Measurements from ENCODE around the gene PTGR1.

PTGR1 gene

DNA sequence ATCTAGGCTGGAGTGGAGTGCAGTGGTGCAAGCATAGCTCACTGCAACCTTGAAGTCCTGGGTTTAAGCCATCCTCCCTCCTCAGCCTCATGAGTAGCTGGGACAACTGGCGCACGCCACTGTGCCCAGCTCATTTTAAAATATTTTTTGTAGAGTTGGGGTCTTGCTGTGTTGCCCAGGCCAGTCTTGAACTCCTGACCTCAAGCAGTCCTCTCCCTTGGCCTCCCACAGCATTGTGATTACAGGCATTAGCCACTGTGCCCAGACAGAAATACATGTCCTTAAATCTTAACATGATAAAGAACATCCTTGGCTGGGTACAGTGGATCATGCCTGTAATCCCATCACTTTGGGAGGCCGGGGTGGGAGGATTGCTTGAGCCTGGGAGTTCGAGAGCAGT lies 67.7 kb downstream of the PTGR1 start:
- no peak for DNase-seq

GRCh38 chr9:111529787-111530186 lies 69.7 kb downstream of the PTGR1 start:
- no peak for DNase-seq

- no peak for DNase-seq
Measured at GRCh38 chr9:111527347-111527746, 72.1 kb downstream of the PTGR1 start.

DNA sequence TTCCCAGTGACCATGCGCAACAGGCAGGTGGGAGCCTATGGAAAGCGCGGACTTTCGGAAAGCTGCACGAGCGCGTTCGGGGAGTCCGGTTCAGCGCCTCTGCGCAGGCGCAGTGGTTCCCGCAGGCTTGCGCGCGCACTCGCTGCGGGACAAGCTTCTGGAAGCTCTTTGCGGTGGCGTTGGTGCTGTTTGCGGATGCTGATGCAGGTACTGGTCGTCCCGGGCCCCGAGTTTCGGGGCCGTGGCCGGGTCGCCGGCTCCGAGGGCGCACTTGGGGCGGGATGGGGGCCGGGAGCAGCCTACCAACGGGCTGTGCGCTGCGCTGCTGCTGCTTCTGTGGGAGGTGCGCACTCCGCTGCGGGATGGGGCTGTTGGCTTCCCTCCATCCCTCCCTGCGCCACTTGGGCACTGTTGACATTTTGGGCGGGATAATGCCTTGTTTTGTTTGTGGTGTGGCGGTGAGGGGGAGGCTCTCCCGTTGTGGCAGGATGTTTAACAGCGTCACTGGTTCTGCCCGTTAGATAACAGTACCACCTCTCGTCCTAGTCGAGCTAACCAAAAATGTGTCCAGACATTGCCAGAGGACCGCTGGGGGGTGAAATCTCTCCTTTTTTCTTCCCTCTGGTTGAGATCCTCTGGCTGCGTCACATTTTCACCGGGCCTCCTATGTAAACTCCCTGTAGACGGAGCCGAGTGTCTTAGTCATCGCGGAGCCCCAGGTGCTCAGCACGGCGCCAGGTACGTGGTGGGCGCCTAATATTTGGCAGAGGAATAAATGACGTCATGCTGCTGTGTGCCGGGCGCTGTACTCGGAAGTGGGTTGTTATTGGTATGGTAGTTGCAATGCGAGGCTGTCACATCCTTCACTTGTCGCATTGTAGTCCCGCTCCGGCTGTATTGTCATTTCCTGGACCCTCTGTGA lies 74.1 kb downstream of the PTGR1 start, which contains the start of gene ZNF483:
TSS of gene ZNF483 (plus strand) at position 124 of the 922 bp plus-strand sequence. CDS start 2,217 bp downstream, outside the sequence.
- peak; percentile 33 for DNase-seq

DNA sequence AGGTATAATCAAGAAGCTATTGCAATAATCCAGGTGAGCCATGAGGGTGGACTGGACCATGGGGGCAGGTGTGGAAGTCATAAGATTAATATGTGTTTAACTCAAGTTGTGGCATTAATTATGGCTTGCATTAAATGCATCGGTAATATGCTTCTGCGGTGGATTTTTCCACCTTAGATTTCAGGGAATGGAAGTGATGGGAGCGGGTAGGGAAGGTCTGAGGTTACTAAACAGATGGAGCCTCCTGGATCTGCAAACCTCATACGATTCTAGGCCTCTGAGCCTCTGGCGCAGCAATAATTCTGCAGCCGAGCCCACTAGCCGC lies 74.8 kb downstream of the PTGR1 start:
- no peak for DNase-seq

DNA sequence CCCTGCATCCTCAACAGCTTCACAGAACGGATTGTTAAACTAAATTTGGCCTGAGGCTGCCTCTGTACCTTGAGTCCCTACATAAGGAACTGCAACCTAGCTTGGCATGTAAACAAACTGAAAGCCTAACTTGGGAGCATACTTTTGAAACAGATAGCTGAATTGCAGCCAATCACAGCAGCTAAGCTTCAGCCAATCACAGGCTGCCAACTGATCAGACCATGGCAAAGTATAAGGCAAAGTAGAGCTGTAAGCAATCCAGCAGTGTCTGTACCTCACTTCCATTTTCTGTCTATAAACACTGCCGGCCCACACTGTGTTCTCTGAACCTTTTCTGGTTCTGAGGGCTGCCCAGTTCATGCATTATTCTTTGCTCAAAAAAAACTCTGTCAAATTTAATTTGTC lies 83.4 kb downstream of the PTGR1 start:
- no peak for DNase-seq

- no peak for DNase-seq
Measured at GRCh38 chr9:111514967-111515366, 84.5 kb downstream of the PTGR1 start.

Data from NCI-H524 treated with DMSO at 0.1 percent for 48 hours (cell line).